K562 (cell line): Measurements from ENCODE around the gene GRIK3. TPM values are rescaled to one million over a fixed set of nuclear protein-coding genes. Genes with fewer than 3 reads are reported as not detected.

ENCODE experiments used
- ATAC-seq: fragments of 200-7000 bp; cut with Tn5 transposase; 3 replicates; pipeline ENCODE4 v1.9.1; 2020; ENCODE audit warnings: moderate library complexity
- BruUV-seq: library from RNA; stranded (reverse); fragments of 400-500 nt; replicated peaks from 2 replicates; lab custom pipeline; 2021; lab: Mats Ljungman, UMichigan
- CTCF ChIA-PET: fragments of 300-600 bp; formaldehyde crosslinking; extraction: SDS; loops from one replicate; lab custom pipeline; 2021; ENCODE audit warnings: low intra/inter-chr PET ratio; lab: Yijun Ruan, JAX
- POLR2A ChIA-PET: fragments of 300-600, 350-650 bp; sonication (Branson Sonifier 250); formaldehyde crosslinking; extraction: SDS; loops from one replicate; lab custom pipeline; 2021; ENCODE audit warnings: antibody characterized with exemption, inconsistent platforms; lab: Yijun Ruan, JAX
- DNase-seq, 4 experiments: peaks; one replicate each; pipeline versions ENCODE4 v3.0.0 to v3.0.0-alpha.2; 2011 to 2018; ENCODE audit warnings: low spot score in 3 of 4, mixed read lengths in 3 of 4; ENCODE audit errors: extremely low read depth in 1 of 4
- FAIRE-seq: peaks from 2 replicates; lab custom pipeline; 2011; peaks lifted over from hg19 to GRCh38; lab: Jason Lieb, UNC
- H2AFZ ChIP-seq: 2 replicates; pipeline ENCODE4 v1.6.0; 2011; ENCODE audit warnings: low read depth, low read length, control low read depth, inconsistent platforms
- H3K27ac ChIP-seq: fragments of 200-600 bp; 3 replicates; pipeline ENCODE4 v1.8.0; 2011; ENCODE audit warnings: low read depth, mild to moderate bottlenecking, control low read depth, inconsistent platforms, low read length, moderate library complexity, mixed read lengths; ENCODE audit errors: extremely low read depth
- H3K27me3 ChIP-seq, 2 experiments: fragments of 300-600 bp in 1 of 2; 2 replicates in 1 of 2; 3 replicates in 1 of 2; pipeline versions ENCODE4 v1.6.0 to v1.8.0; 2011; ENCODE audit warnings: inconsistent platforms in 2 of 2, low read length in 2 of 2, mild to moderate bottlenecking in 1 of 2, mixed read lengths in 1 of 2, moderate library complexity in 1 of 2; ENCODE audit not compliant: control insufficient read depth in 2 of 2, insufficient read depth in 2 of 2
- H3K36me3 ChIP-seq: fragments of 300-600 bp; 3 replicates; pipeline ENCODE4 v1.8.0; 2011; ENCODE audit warnings: mild to moderate bottlenecking, low read length, inconsistent platforms; ENCODE audit not compliant: control insufficient read depth, insufficient read depth
- H3K4me1 ChIP-seq, 2 experiments: fragments of 200-600 bp in 1 of 2; replicated peaks in 1 of 2; 2 replicates in 1 of 2; 3 replicates in 1 of 2; pipeline versions ENCODE4 v1.5.1 to v1.8.0; 2011; ENCODE audit warnings: inconsistent platforms in 2 of 2, low read length in 2 of 2, mild to moderate bottlenecking in 1 of 2, mixed read lengths in 1 of 2, moderate library complexity in 1 of 2; ENCODE audit not compliant: control insufficient read depth in 2 of 2, insufficient read depth in 2 of 2
- H3K4me2 ChIP-seq: 2 replicates; pipeline ENCODE4 v1.6.1; 2011; ENCODE audit warnings: low read length, control low read depth, inconsistent platforms, mixed read lengths; ENCODE audit not compliant: insufficient read depth
- H3K4me3 ChIP-seq: fragments of 200-600 bp; sonication (generic), shearing (Covaris generic); 2 replicates; pipeline ENCODE4 v1.5.1; 2016; ENCODE audit warnings: control low read depth, inconsistent platforms
- H3K79me2 ChIP-seq: fragments of 200-600 bp; 3 replicates; pipeline ENCODE4 v1.8.0; 2011; ENCODE audit warnings: low read length, inconsistent platforms; ENCODE audit not compliant: control insufficient read depth, insufficient read depth
- H3K9ac ChIP-seq, 2 experiments: 2 replicates each; pipeline versions ENCODE4 v1.6.0 to v1.6.1; 2011; ENCODE audit warnings: low read depth in 2 of 2, low read length in 2 of 2, control low read depth in 1 of 2, inconsistent platforms in 1 of 2, mild to moderate bottlenecking in 1 of 2, mixed read lengths in 1 of 2; ENCODE audit not compliant: insufficient read depth in 1 of 2
- H3K9me1 ChIP-seq: one replicate; pipeline ENCODE4 v1.6.0; 2011; ENCODE audit warnings: inconsistent platforms, mild to moderate bottlenecking, low read length, moderate library complexity; ENCODE audit not compliant: control insufficient read depth, insufficient read depth
- H3K9me3 ChIP-seq: replicated peaks from 2 replicates; pipeline ENCODE4 v1.5.1; 2011; ENCODE audit warnings: low read depth, low read length, inconsistent platforms; ENCODE audit not compliant: control insufficient read depth, insufficient read depth
- H4K20me1 ChIP-seq: replicated peaks from 2 replicates; pipeline ENCODE4 v1.6.1; 2011; ENCODE audit warnings: low read length, inconsistent platforms, mixed read lengths; ENCODE audit not compliant: control insufficient read depth, insufficient read depth
- DACH1 ChIP-seq: fragments of 450-650 bp; IDR thresholded peaks from 2 replicates; pipeline ENCODE4 v1.6.1; 2018; ENCODE audit not compliant: partially characterized antibody
- ZFP1 ChIP-seq: fragments of 450-650 bp; formaldehyde crosslinking; IDR thresholded peaks from 2 replicates; pipeline ENCODE4 v1.4.0; 2020; ENCODE audit warnings: mild to moderate bottlenecking, mixed read lengths
- WGBS: fragments of 100-300 bp; shearing (Covaris generic); methylation state at CpG from one replicate; pipeline ENCODE4 v1.1.6; 2016; ENCODE audit warnings: low coverage, mixed read lengths; ENCODE audit not compliant: insufficient coverage; ENCODE audit errors: missing lambda C conversion rate; 5-methylcytosine and 5-hydroxymethylcytosine counted together
- in situ Hi-C: fragments of 300-500 bp; cut with MboI; formaldehyde crosslinking; loops from 4 replicates; pipeline ENCODE4 v1.15.0; 2018; ENCODE audit warnings: inconsistent platforms, mixed read lengths
- intact Hi-C: fragments of 100-400 bp; cut with micrococcal nuclease; formaldehyde crosslinking; loops from 2 replicates; pipeline ENCODE4 v1.14.2; 2022
- polyA plus RNA-seq, 8 experiments: library from polyadenylated mRNA; depleted of rRNA in 4 of 8; stranded (reverse) in 5 of 8; unstranded in 3 of 8; fragments of >200 nt; fragmentation: Nextera tagmentation in 2 of 8; fragmentation: Illumina TruSeq in 1 of 8; extraction: Ambion mirVana in 2 of 8; extraction: Trizol in 1 of 8; gene quantifications; 2 replicates each; pipeline versions ENCODE4 v1.2.1 to v1.2.3, GENCODE V29; 2011 to 2014; ENCODE audit warnings: inconsistent platforms in 1 of 8, missing spikeins in 1 of 8
- total RNA-seq, 7 experiments: library from RNA; depleted of rRNA in 6 of 7; stranded (reverse); fragments of >200 nt in 6 of 7; fragmentation: Illumina TruSeq in 2 of 7; extraction: Trizol in 2 of 7; gene quantifications; 2 replicates each; pipeline versions ENCODE4 v1.2.1 to v1.2.3, GENCODE V29; 2011 to 2021; ENCODE audit warnings: low replicate concordance in 1 of 7
- TF ChIP-seq, protein P1 (sequence below): sonication (generic); formaldehyde crosslinking; IDR thresholded peaks from 2 replicates; pipeline ENCODE4 v1.4.0; 2020; ENCODE audit warnings: mild to moderate bottlenecking, missing genetic modification reagents
- TF ChIP-seq, protein P2 (sequence below): fragments of 250-450 bp; sonication (Bioruptor Pico); IDR thresholded peaks from 2 replicates; pipeline ENCODE4 v1.5.0; 2021

Gene GRIK3
- total and polyA plus RNA-seq, 9 of the 15 experiments (the other 6 are each of a cell fraction or from before 2014, with no cell fraction given), result not detected

DNA sequence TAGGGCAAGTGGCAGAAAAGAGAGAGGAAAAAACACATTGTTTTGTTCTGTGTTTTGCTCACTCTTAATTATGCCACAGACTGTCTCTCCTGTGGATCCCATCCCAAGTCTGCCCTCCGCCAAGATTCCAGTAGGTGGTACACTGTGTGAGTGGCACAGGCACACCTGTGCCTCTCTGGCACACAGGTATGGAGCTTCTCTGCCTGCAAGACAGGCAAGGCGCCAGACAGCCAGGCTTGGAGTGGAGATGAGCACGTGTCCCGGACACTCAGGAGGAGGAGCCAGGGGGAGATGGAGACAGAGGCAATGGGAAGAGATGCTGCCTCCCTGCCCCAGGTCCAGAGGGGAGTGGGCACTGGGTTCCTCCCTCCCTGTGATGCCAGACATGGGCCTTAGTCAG is 6.5 kb upstream of the GRIK3 start:
- ATAC-seq, result no peak
- Histone ChIP-seq H3K9me3 (no peaks in the 10 kb centered on the region), H3K27me3 (peaks cover 6 to 35% of the 10 kb centered on the region in 2 experiments; a peak in 4 of 5 replicates), H3K4me2 (no peak overlapping the region), H3K79me2 (no peaks in the 10 kb centered on the region), H3K9me1 (no peaks in the 10 kb centered on the region), H3K36me3 (no peaks in the 10 kb centered on the region), H4K20me1 (peaks cover 26% of the 10 kb centered on the region), H2AFZ (no peak overlapping the region), H3K9ac (no peak overlapping the region), H3K4me1 (peaks cover 0 to 11% of the 10 kb centered on the region in 2 experiments; a peak in 3 of 5 replicates), H3K4me3 (no peak overlapping the region), H3K27ac (no peak overlapping the region)
- in situ Hi-C loops (no loop called here), intact Hi-C loops (no loop called here)
- no peak for DNase-seq
- WGBS, result 3% methylated on average over 4 of the region's 4 CpGs
- no peak for TF ChIP-seq ZFP1 (CRISPR knock-in tag)
- TF ChIP-seq, protein P1, sequence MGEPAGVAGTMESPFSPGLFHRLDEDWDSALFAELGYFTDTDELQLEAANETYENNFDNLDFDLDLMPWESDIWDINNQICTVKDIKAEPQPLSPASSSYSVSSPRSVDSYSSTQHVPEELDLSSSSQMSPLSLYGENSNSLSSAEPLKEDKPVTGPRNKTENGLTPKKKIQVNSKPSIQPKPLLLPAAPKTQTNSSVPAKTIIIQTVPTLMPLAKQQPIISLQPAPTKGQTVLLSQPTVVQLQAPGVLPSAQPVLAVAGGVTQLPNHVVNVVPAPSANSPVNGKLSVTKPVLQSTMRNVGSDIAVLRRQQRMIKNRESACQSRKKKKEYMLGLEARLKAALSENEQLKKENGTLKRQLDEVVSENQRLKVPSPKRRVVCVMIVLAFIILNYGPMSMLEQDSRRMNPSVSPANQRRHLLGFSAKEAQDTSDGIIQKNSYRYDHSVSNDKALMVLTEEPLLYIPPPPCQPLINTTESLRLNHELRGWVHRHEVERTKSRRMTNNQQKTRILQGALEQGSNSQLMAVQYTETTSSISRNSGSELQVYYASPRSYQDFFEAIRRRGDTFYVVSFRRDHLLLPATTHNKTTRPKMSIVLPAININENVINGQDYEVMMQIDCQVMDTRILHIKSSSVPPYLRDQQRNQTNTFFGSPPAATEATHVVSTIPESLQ (CRISPR knock-in tag), result no peak
- TF ChIP-seq, protein P2, sequence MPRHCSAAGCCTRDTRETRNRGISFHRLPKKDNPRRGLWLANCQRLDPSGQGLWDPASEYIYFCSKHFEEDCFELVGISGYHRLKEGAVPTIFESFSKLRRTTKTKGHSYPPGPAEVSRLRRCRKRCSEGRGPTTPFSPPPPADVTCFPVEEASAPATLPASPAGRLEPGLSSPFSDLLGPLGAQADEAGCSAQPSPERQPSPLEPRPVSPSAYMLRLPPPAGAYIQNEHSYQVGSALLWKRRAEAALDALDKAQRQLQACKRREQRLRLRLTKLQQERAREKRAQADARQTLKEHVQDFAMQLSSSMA, result no peak
- TF ChIP-seq DACH1, result no peak
- no peak for FAIRE-seq
- BruUV-seq, result no TSS peak
- ChIA-PET CTCF (no interaction called here), POLR2A (no interaction called here)
